DND-41 (cell line): ENCODE results near the gene CACNB2.

Source experiments
- ATAC-seq: fragments of 200-7000 bp; cut with Tn5 transposase; 3 replicates; pipeline ENCODE4 v1.9.1; 2021; ENCODE audit warnings: low read depth; ENCODE audit not compliant: insufficient read depth
- DNase-seq: peaks from one replicate; pipeline ENCODE4 v3.0.0-alpha.2; 2020
- H2AFZ ChIP-seq: 2 replicates; pipeline ENCODE4 v1.6.0; 2012; ENCODE audit warnings: low read depth, low read length
- H3K27ac ChIP-seq: 2 replicates; pipeline ENCODE4 v1.5.1; 2012; ENCODE audit warnings: low read length, inconsistent platforms
- H3K27me3 ChIP-seq: fragments of 200-600 bp; sonication (generic); 2 replicates; pipeline ENCODE4 v1.6.0; 2012; ENCODE audit warnings: low read length, mild to moderate bottlenecking, inconsistent platforms; ENCODE audit not compliant: insufficient read depth, poor library complexity
- H3K36me3 ChIP-seq: 2 replicates; pipeline ENCODE4 v1.5.1; 2012; ENCODE audit warnings: low read length, inconsistent platforms; ENCODE audit not compliant: insufficient read depth
- H3K4me1 ChIP-seq: 2 replicates; pipeline ENCODE4 v1.5.1; 2012; ENCODE audit warnings: mild to moderate bottlenecking, low read length; ENCODE audit not compliant: insufficient read depth
- H3K4me2 ChIP-seq: 2 replicates; pipeline ENCODE4 v1.6.0; 2012; ENCODE audit warnings: mild to moderate bottlenecking, moderate library complexity, low read length, inconsistent platforms; ENCODE audit not compliant: insufficient read depth
- H3K4me3 ChIP-seq, 2 experiments: fragments of 200-600 bp in 1 of 2; shearing (Covaris generic) in 1 of 2; 2 replicates each; pipeline ENCODE4 v1.5.1; 2012 to 2016; ENCODE audit warnings: inconsistent platforms in 2 of 2, low read length in 2 of 2, mild to moderate bottlenecking in 2 of 2, low read depth in 1 of 2, moderate library complexity in 1 of 2
- H3K79me2 ChIP-seq: 2 replicates; pipeline ENCODE4 v1.6.0; 2012; ENCODE audit warnings: low read length, inconsistent platforms; ENCODE audit not compliant: insufficient read depth
- H3K9ac ChIP-seq: 2 replicates; pipeline ENCODE4 v1.6.0; 2012; ENCODE audit warnings: low read depth, mild to moderate bottlenecking, inconsistent platforms, low read length, moderate library complexity
- H3K9me3 ChIP-seq: 2 replicates; pipeline ENCODE4 v1.5.1; 2012; ENCODE audit warnings: low read length, moderate library complexity, mild to moderate bottlenecking, inconsistent platforms; ENCODE audit not compliant: insufficient read depth, severe bottlenecking
- H4K20me1 ChIP-seq: 2 replicates; pipeline ENCODE4 v1.6.0; 2012; ENCODE audit warnings: low read length; ENCODE audit not compliant: insufficient read depth
- CTCF ChIP-seq: IDR thresholded peaks from 2 replicates; pipeline ENCODE4 v1.5.1; 2012; ENCODE audit warnings: borderline replicate concordance, low read length, moderate library complexity, mild to moderate bottlenecking; ENCODE audit not compliant: poor library complexity, severe bottlenecking; ENCODE audit errors: extremely low read depth
- EZH2 ChIP-seq: IDR thresholded peaks from 3 replicates; pipeline ENCODE4 v1.6.1; 2012; ENCODE audit warnings: borderline replicate concordance, low read depth, mild to moderate bottlenecking, moderate library complexity, low read length, inconsistent platforms; ENCODE audit not compliant: severe bottlenecking

CACNB2 gene

GRCh38 chr10:18523858-18524257, 383.6 kb downstream of the CACNB2 start:
- H3K4me1 ChIP-seq = no peaks in the 10 kb centered on the region
- H3K36me3 ChIP-seq = no peaks in the 10 kb centered on the region
- H3K9ac ChIP-seq = no peak overlapping the region
- TF ChIP-seq CTCF (no peak), EZH2 (no peak)
- H2AFZ ChIP-seq = no peak overlapping the region
- no peak for ATAC-seq
- H3K4me3 ChIP-seq = no peak overlapping the region
- no peak overlapping the region for H3K4me2 ChIP-seq
- H4K20me1 ChIP-seq = no peaks in the 10 kb centered on the region
- no peak for DNase-seq
- H3K27ac ChIP-seq = no peak overlapping the region
- H3K9me3 ChIP-seq = no peaks in the 10 kb centered on the region
- H3K27me3 ChIP-seq = no peaks in the 10 kb centered on the region
- no peaks in the 10 kb centered on the region for H3K79me2 ChIP-seq

GRCh38 chr10:18527687-18528086, 387.5 kb downstream of the CACNB2 start:
- no peak for ATAC-seq
- H3K9ac ChIP-seq = no peak overlapping the region
- no peaks in the 10 kb centered on the region for H3K27me3 ChIP-seq
- H3K27ac ChIP-seq = no peak overlapping the region
- H4K20me1 ChIP-seq = no peaks in the 10 kb centered on the region
- H3K79me2 ChIP-seq = no peaks in the 10 kb centered on the region
- H3K4me3 ChIP-seq = no peak overlapping the region
- TF ChIP-seq CTCF (no peak), EZH2 (no peak)
- H2AFZ ChIP-seq = no peak overlapping the region
- no peaks in the 10 kb centered on the region for H3K4me1 ChIP-seq
- DNase-seq = no peak
- H3K9me3 ChIP-seq = peaks cover 3% of the 10 kb centered on the region
- H3K36me3 ChIP-seq = no peaks in the 10 kb centered on the region
- no peak overlapping the region for H3K4me2 ChIP-seq

GRCh38 chr10:18528292-18528691, 388.1 kb downstream of the CACNB2 start:
- Histone ChIP-seq H3K79me2 (no peaks in the 10 kb centered on the region), H3K4me2 (no peak overlapping the region), H3K27ac (no peak overlapping the region), H3K27me3 (no peaks in the 10 kb centered on the region), H2AFZ (no peak overlapping the region), H3K4me3 (no peak overlapping the region), H3K9me3 (peaks cover 3% of the 10 kb centered on the region), H3K4me1 (no peaks in the 10 kb centered on the region), H4K20me1 (no peaks in the 10 kb centered on the region), H3K9ac (no peak overlapping the region), H3K36me3 (0 out of 2 replicates have a peak, but pooled peaks cover 3% of the 10 kb centered on the region)
- TF ChIP-seq CTCF (no peak), EZH2 (no peak)
- DNase-seq = no peak
- ATAC-seq = no peak
